HG02678 (cell line): ENCODE results near the gene NTRK2.
A peak's percentile ranks its signal among the peaks of the same experiment; 100 is the strongest.

ENCODE experiments used
- ATAC-seq: cut with Tn5 transposase; IDR thresholded peaks from one replicate; pipeline ENCODE4 v1.9.1; 2021; ENCODE audit warnings: mild to moderate bottlenecking, moderate library complexity; ENCODE audit not compliant: unreplicated experiment

Gene NTRK2

DNA sequence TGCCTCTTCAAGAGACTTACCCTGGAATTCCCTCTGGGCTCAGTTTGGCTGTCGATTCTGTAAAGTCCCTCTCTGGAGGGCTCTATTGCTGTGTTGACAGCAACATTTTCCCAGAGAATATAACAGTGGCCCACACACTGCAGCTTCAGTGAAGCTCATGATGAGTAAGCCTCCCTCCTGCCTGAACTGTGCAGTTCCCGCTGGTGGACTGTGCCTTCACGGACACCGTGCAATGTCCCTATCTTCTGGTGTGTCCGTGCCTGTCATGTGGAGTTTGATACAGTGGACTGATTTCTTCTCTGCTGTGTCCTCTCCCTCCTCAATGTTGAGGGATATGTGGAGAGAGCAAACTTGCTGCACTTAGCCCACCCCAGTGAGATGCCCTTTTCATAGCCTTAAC, 109.0 kb downstream of the NTRK2 start:
- no peak for ATAC-seq

GRCh38 chr9:84779883-84780282, 110.4 kb downstream of the NTRK2 start:
- ATAC-seq = no peak

GRCh38 chr9:84780385-84780784, 110.9 kb downstream of the NTRK2 start:
- peak; percentile 54 for ATAC-seq

- ATAC-seq = peak; percentile 35
Observed at GRCh38 chr9:84781458-84781857, 111.9 kb downstream of the NTRK2 start.

DNA sequence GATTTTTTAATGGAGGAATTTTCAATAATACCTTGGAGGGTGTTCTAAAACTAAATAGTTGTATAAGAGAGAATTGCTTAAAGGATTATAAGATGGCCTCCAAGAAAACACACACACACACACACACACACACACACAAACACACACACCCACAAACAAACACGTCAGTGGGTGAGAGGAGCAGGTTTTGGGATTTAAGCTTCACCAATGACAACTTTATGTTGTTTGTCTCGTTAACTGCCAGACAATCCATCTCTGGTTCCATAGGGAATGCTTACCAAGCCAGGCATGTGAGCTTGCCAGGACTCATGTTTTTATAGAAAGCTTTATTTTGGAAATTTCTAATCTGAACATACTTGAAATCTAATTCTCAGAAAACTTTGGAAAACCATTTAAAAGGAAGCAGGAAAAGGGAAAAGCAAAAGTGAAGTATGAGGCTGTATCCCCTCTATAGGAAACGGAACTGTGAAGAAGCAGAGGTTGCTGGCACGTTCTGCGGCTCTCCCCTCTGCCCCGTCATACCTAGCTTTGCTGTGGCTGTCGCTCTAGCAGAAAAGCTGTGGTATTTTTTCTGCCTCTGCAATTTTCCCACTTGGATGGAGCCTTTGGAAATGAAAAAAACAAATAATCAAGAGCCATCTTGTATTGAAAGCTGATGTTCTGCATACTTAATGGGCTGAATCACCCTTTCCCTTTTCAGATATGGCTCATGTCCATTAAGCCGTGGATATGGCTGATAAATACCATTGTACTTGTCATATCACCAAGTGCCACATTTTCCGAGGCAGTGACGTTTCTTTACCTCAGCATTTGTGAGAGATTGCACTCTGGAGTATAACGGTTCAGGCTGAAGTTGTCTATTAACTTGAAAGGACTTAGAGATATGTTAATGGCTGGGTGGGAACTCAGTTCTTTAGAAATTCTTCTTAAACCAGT, 112.7 kb downstream of the NTRK2 start:
- no peak for ATAC-seq

DNA sequence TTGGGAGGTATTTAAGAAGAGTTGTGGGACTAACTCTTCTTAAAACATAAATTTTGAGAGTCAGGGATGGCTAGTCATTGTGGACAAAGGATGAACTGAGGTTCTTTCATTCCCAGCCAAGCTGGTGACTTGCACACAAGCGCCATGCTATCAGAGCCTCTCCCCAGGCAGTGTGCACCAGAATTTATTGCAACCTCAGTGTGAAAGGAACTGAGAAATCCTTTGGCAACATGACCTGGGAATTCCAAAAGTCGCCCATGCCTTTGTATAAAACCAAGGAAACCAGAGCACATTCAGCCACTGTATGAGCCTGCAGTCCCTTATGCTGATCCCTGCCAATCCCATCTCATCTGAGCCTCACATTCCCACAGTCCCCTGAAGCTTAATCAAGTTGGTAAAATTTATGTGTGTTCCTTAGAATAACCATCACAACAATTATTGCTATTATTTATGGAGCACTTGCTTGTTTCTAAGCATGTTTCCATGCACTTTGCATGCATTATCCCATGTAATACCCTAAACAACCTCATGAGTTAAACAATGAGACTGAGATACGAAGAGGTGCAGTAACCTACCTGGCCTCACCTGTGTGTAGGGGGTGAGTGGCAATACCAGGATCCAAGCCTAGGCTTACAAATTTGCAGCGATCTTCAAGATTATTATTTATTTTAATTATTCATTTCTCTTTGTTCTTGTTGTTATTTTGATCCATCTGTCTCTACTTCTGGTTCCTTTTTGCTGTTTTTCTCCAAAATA, 116.4 kb downstream of the NTRK2 start:
- no peak for ATAC-seq

DNA sequence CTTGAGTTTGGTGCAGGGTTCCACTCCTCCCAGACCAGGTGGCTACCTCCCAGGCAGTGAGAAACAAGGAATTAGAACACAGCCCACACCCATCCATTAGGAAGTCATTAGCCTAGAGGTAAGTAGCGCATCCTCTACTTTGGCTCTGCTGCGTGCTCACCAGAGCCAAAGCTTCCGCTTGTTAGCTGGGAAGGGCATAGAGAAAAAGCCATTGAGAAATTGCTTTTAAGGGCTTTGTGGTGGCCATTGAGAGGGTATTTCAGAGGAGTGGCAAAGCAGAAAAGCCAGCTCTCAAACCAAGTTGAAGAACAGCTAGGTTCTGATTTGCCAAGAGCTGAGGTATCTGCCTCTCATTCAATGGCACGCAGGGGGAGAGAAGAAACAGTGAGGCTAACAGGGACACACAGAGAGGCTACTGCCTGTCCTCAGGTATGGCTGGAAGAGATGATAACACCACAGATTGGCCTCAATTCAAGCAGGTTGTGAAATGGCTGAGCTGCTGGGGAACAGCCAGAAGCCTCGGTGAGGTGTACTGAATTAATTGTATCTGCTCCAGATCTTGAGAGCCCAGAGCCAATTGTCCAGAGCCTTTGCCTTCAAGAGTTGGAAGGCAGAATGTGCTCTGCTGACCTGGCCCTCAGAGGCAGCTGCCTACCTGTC, 119.4 kb downstream of the NTRK2 start:
- ATAC-seq = no peak

GRCh38 chr9:84789463-84789830, 119.9 kb downstream of the NTRK2 start:
- ATAC-seq = no peak

DNA sequence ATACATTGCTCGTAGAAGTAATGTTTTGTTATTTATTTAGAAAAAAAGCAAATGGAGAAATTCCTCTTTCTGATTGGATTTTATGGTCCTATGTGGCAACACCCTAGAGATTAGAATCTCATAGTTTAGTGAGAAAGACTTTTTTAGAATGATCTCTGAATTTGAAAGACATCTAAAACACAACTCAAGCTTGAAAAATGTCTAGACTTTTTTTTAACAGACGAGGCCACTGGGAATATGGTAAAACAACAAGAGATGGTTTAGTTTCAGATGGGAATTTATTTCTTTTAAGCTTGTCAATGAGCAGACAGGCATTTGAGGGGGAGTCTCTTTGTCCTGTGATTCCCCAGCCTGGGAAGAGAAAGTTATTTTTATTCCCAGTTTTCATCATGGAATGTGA, 122.1 kb downstream of the NTRK2 start:
- ATAC-seq = no peak

DNA sequence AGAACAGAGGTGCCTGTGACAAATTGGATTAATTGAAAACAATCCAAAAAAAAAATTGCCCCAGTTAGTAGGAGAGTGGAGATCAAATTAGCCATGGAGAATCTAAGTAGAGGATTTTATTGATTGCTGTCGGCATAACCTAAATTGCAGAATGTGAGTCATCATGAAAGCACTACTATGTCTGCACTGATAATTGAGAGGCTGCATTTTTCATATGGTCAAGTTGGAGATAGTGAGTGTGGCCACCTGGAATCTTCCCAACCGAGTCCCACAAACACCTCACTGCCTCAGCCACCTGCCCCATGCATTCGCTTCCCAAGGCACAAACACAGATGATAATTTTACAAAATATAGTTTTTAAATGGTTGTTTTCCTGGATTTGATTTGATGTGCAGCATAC, 123.7 kb downstream of the NTRK2 start:
- no peak for ATAC-seq

DNA sequence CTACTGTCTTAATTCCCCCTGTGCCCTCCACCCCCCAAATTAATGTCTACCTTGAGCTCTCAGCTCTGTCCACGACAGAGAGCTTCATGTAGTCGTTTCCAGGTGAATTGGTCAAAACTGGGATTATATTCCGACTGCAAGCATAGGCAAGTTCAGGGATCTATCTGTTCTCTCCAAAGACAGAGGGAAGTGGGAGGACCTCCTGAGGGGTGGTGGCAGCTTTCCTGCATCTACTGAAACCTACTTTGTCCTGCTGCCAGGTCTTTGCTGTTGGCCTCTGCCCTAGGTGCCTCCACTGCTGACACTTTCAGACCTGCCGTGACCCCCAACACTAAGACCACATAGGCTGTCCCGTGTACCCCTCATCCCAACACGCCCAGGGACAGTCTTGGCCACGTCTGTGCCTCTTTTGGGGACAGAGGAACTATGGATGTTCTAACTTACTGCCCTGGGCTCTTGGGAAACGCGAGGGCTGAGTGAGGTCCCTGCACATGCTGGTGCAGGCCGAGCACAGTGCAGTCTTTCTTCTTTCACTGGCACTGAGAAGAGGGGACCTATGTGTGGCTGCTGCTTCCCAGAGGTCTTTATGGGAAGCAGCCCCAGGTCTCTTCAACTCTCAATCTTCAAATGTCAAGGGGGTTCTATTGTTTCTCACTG, 125.6 kb downstream of the NTRK2 start:
- no peak for ATAC-seq

DNA sequence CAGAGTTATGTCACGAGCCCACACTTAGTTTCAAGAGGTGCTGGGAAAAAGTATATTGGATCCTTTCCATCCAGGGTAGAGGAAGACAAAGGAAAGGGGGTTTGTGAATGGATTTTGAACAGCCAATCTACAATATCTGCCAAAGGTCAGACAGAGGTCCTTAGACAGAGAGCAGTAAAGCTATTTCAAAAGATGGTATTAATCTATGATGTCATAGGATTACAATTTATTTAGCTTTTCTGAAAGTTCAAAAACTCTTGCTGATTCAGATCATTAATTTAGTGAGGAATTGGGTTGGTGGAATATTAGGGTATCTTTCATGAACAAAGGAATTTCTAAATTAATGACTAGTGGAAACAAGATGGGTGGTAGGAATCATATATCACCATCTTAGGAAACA, 126.9 kb downstream of the NTRK2 start:
- ATAC-seq = no peak

DNA sequence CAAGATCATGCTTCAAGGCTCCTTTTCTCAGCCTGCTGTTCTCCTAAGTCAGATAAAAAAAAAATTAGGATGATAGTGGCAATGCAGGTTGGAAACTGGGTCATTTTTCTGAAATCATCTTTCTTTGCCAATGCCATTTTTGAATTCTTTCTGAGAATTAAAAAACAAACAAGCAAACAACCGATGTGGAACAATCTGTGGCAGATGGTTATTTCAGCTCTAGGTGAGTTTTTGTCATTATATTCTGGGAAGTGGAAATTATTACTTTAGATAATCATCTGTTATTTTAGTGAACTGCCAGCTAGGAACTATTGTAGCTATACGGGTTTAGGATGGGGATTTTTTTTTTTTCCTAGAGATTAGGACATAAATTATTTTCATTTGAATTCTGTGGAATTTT, 129.7 kb downstream of the NTRK2 start:
- ATAC-seq = no peak

DNA sequence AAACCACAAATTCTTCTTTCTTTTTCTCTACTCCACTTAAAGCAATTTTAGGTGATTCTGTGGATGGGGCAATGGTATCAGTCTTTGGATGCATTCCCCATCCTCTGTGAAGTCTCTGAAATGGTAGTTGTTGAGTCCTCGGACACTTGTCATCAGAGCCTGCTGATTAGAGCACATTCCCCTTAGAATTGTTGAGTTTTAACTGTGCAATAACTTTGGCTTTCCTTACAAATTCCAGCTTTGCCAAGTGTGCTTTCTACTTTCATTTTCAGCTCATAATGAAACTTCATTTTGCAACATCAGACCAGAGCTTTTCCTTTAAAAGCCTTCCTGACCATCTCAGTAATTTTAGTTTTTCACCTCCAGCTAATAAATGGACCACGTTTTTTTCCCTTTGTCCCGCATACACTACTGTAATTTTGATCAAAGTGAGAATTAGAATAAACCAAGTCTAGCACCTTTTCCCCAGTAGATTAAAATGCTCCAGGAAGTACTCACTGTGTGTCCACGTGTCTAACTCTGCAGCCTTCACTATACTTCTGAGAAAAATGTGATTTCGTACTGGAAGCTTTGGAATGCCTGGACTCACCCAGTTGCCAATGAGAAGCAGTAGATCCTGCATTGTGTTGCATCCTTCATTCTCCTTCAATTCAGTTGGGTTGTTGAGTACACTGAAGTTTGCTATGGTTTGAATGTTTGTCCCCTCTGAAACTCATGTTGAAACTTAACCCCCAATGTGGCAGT, 135.6 kb downstream of the NTRK2 start:
- no peak for ATAC-seq

GRCh38 chr9:84807431-84807830, 137.9 kb downstream of the NTRK2 start:
- no peak for ATAC-seq

- ATAC-seq = no peak
Observed at GRCh38 chr9:84807870-84808390, 138.4 kb downstream of the NTRK2 start.

- ATAC-seq = no peak
Observed at GRCh38 chr9:84808416-84808815, 138.9 kb downstream of the NTRK2 start.

- no peak for ATAC-seq
Observed at GRCh38 chr9:84811072-84811750, 141.7 kb downstream of the NTRK2 start.

GRCh38 chr9:84811751-84812074, 142.2 kb downstream of the NTRK2 start:
- no peak for ATAC-seq

DNA sequence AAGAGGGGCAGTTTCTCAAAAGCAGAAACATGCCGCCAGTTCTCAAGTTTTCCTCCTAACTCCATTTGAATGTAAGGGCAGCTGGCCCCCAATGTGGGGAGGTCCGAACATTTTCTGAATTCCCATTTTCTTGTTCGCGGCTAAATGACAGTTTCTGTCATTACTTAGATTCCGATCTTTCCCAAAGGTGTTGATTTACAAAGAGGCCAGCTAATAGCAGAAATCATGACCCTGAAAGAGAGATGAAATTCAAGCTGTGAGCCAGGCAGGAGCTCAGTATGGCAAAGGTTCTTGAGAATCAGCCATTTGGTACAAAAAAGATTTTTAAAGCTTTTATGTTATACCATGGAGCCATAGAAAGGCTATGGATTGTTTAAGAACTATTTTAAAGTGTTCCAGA, 142.8 kb downstream of the NTRK2 start:
- no peak for ATAC-seq
